ENCODE measurements around the gene DNAAF5.

GRCh38 chr7:820341-820740 lies 93.8 kb downstream of the DNAAF5 start:
- no peak for TF ChIP-seq CTCF (conservative IDR thresholded peaks at IDR 0.05 in 1 of 2, IDR thresholded peaks at IDR 0.05 in 1 of 2; ENCODE audit: low read depth in 1 of 2, low read length in 2 of 2)
- TF ChIP-seq EZH2 (IDR thresholded peaks at IDR 0.05; ENCODE audit: low read length, missing control alignments) = no peak

Measured in fibroblast of lung (primary cell).